ENCODE data around the gene CASP4. TPM values are rescaled to one million over a fixed set of nuclear protein-coding genes. Genes with fewer than 3 reads are reported as not detected.

CASP4 gene
- total RNA-seq, 2 donors from 2014 or later, result not detected

DNA sequence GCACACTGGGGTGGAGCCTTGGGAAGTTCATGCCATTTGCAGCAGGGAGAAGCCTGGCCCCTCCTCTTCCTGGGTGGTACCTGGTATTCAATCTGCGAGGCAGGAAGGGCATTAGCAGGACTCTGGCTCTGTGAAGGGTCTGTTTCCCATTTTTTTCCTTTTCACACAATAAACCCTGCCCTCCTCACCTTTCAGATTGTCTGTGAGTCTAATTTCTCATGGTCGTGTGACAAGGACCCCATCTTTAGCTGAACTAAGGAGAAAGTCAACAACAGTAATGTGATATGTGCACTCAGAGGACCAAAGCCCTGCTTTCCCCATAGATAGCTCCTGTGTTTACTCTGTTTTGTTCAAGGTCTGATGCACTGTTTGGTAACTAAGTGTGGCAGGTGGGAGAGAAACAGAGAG, 26.6 kb upstream of the CASP4 start:
- no peaks in the 10 kb centered on the region for H3K4me1 Mint-ChIP-seq
- WGBS, 2 experiments (ENCODE audit: insufficient coverage in 1 of 2, insufficient read length in 1 of 2), result 96% methylated on average over 2 of the region's 2 CpGs; no CpG with 5 or more reads in 1 of the 2 experiments

GRCh38 chr11:104992781-104993180, 24.4 kb upstream of the CASP4 start:
- Histone ChIP-seq H3K27me3 (ENCODE audit: control insufficient read depth, insufficient read depth, low read length, poor library complexity, severe bottlenecking) (no peaks in the 10 kb centered on the region), H3K9me3 (ENCODE audit: control insufficient read depth, low read length) (peaks cover 12% of the 10 kb centered on the region), H3K9ac (ENCODE audit: extremely low read depth, low read length, poor library complexity, severe bottlenecking) (no peak overlapping the region), H3K4me3 (ENCODE audit: low read length) (no peak overlapping the region), H3K27ac (ENCODE audit: low read depth, low read length) (no peak overlapping the region), H3K36me3 (ENCODE audit: control insufficient read depth, insufficient read depth, low read length) (no peaks in the 10 kb centered on the region), H3K4me1 (ENCODE audit: control insufficient read depth, insufficient read depth, low read length) (no peaks in the 10 kb centered on the region)
- Mint-ChIP-seq H3K27ac (no peak overlapping the region), H3K9me3 (peaks cover 6% of the 10 kb centered on the region), H3K4me1 (no peaks in the 10 kb centered on the region), H3K27me3 (ENCODE audit: insufficient read depth) (no peaks in the 10 kb centered on the region), H3K4me3 (no peak overlapping the region), H3K36me3 (ENCODE audit: low read depth) (no peaks in the 10 kb centered on the region)
- WGBS, 2 experiments (ENCODE audit: insufficient coverage in 1 of 2, insufficient read length in 1 of 2), result 83% methylated on average over 1 of the region's 1 CpG; no CpG with 5 or more reads in 1 of the 2 experiments
- no peak for DNase-seq
- TF ChIP-seq CTCF (conservative IDR thresholded peaks at IDR 0.05), result no peak

More for the DNA sequence above, 26.6 kb upstream of the CASP4 start:
- TF ChIP-seq CTCF (conservative IDR thresholded peaks at IDR 0.05), result no peak
- DNase-seq, result no peak
- Histone ChIP-seq H3K9ac (ENCODE audit: extremely low read depth, low read length, poor library complexity, severe bottlenecking) (no peak overlapping the region), H3K27me3 (ENCODE audit: control insufficient read depth, insufficient read depth, low read length, poor library complexity, severe bottlenecking) (no peaks in the 10 kb centered on the region), H3K4me1 (ENCODE audit: control insufficient read depth, insufficient read depth, low read length) (no peaks in the 10 kb centered on the region), H3K27ac (ENCODE audit: low read depth, low read length) (no peak overlapping the region), H3K4me3 (ENCODE audit: low read length) (no peak overlapping the region), H3K36me3 (ENCODE audit: control insufficient read depth, insufficient read depth, low read length) (no peaks in the 10 kb centered on the region), H3K9me3 (ENCODE audit: control insufficient read depth, low read length) (no peaks in the 10 kb centered on the region)
- Mint-ChIP-seq H3K27ac (no peak overlapping the region), H3K27me3 (ENCODE audit: insufficient read depth) (no peaks in the 10 kb centered on the region), H3K36me3 (ENCODE audit: low read depth) (no peaks in the 10 kb centered on the region), H3K9me3 (no peaks in the 10 kb centered on the region), H3K4me3 (no peak overlapping the region)

DNA sequence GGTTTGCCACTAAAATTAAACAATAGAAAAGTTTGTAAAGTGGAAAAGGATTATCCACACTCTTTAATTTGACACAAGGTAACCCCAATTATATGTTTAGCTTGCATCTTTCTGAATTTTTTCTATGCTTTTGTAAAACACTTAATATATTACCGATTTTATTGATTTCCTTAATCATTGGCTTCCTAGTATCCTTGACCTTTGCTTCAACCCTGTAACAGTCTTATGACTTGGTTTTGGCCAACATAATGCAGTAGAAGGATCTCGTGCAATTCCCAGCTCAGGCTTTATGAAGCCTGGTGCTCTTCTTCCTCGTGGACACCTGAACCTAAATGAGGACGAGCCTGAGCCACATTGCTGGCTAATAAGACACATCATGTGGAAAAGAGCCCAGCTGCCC, 23.6 kb upstream of the CASP4 start:
- no peak overlapping the region for H3K27ac ChIP-seq (ENCODE audit: low read depth, low read length)
- Mint-ChIP-seq H3K36me3 (ENCODE audit: low read depth) (no peaks in the 10 kb centered on the region), H3K27ac (no peak overlapping the region), H3K27me3 (ENCODE audit: insufficient read depth) (no peaks in the 10 kb centered on the region), H3K9me3 (peaks cover 6% of the 10 kb centered on the region), H3K4me3 (no peak overlapping the region), H3K4me1 (no peaks in the 10 kb centered on the region)
- peaks cover 12% of the 10 kb centered on the region for H3K9me3 ChIP-seq (ENCODE audit: control insufficient read depth, low read length)
- no peak for DNase-seq
- no peak overlapping the region for H3K9ac ChIP-seq (ENCODE audit: extremely low read depth, low read length, poor library complexity, severe bottlenecking)
- no peaks in the 10 kb centered on the region for H3K4me1 ChIP-seq (ENCODE audit: control insufficient read depth, insufficient read depth, low read length)
- H3K27me3 ChIP-seq (ENCODE audit: control insufficient read depth, insufficient read depth, low read length, poor library complexity, severe bottlenecking), result no peaks in the 10 kb centered on the region
- no peak for TF ChIP-seq CTCF (conservative IDR thresholded peaks at IDR 0.05)
- H3K36me3 ChIP-seq (ENCODE audit: control insufficient read depth, insufficient read depth, low read length), result no peaks in the 10 kb centered on the region
- WGBS, 2 experiments (ENCODE audit: insufficient coverage in 1 of 2, insufficient read length in 1 of 2), result 95 to 100% methylated on average over 4 of the region's 4 CpGs
- H3K4me3 ChIP-seq (ENCODE audit: low read length), result no peak overlapping the region

Data from endodermal cell (in vitro differentiated cells).